Right renal cortex interstitium (tissue), 3 donors: ENCODE measurements around the gene SLC17A7. TPM values are rescaled to one million over a fixed set of nuclear protein-coding genes. Genes with fewer than 3 reads are reported as not detected.

Experiments used
- DNase-seq, 3 donors: peaks; one replicate each; pipeline ENCODE4 v3.0.0-alpha.2; 2013; ENCODE audit warnings: low read depth in 3 of 3, low spot score in 2 of 3
- polyA plus RNA-seq, 3 donors: library from polyadenylated mRNA; unstranded; fragments of 120-200 nt; gene quantifications; one replicate each; pipeline ENCODE4 v1.2.1, GENCODE V29; 2013; ENCODE audit not compliant: insufficient read length in 3 of 3

Gene SLC17A7
- polyA plus RNA-seq, 3 donors = 0.25 to 0.33 (median 0.31) TPM

GRCh38 chr19:49411681-49412326 lies 29.5 kb downstream of the SLC17A7 start:
- DNase-seq = no peak

GRCh38 chr19:49409441-49410029 lies 31.8 kb downstream of the SLC17A7 start:
- DNase-seq = no peak

GRCh38 chr19:49408816-49409440 lies 32.4 kb downstream of the SLC17A7 start:
- no peak for DNase-seq

GRCh38 chr19:49407482-49408015 lies 33.8 kb downstream of the SLC17A7 start:
- DNase-seq = no peak

GRCh38 chr19:49407079-49407478 lies 34.2 kb downstream of the SLC17A7 start:
- no peak for DNase-seq

- no peak for DNase-seq
Measured at GRCh38 chr19:49403404-49404187, 37.7 kb downstream of the SLC17A7 start.

GRCh38 chr19:49400029-49400428 lies 41.3 kb downstream of the SLC17A7 start:
- no peak for DNase-seq

GRCh38 chr19:49398931-49399330 lies 42.4 kb downstream of the SLC17A7 start:
- DNase-seq = no peak

GRCh38 chr19:49398001-49398615 lies 43.2 kb downstream of the SLC17A7 start:
- DNase-seq = no peak

- DNase-seq = no peak
Measured at GRCh38 chr19:49396738-49397505, 44.4 kb downstream of the SLC17A7 start.

- no peak for DNase-seq
Measured at GRCh38 chr19:49395581-49396407, 45.5 kb downstream of the SLC17A7 start.

- DNase-seq = no peak
Measured at GRCh38 chr19:49393881-49394280, 47.4 kb downstream of the SLC17A7 start.

GRCh38 chr19:49391581-49392399 lies 49.5 kb downstream of the SLC17A7 start:
- DNase-seq = peak in 2 of 3 donors; percentile 51 to 64

- no peak for DNase-seq
Measured at GRCh38 chr19:49390929-49391359, 50.4 kb downstream of the SLC17A7 start.

GRCh38 chr19:49390131-49390928 lies 51.0 kb downstream of the SLC17A7 start:
- DNase-seq = no peak

GRCh38 chr19:49389406-49389805 lies 51.9 kb downstream of the SLC17A7 start:
- no peak for DNase-seq

GRCh38 chr19:49387936-49388372 lies 53.4 kb downstream of the SLC17A7 start, which contains the start of gene KASH5:
TSS of gene KASH5 (plus strand) at chr19:49388249. CDS start at chr19:49390884, 2,635 bp downstream.
- no peak for DNase-seq
